ENCODE measurements around the gene KLF14.

DNA sequence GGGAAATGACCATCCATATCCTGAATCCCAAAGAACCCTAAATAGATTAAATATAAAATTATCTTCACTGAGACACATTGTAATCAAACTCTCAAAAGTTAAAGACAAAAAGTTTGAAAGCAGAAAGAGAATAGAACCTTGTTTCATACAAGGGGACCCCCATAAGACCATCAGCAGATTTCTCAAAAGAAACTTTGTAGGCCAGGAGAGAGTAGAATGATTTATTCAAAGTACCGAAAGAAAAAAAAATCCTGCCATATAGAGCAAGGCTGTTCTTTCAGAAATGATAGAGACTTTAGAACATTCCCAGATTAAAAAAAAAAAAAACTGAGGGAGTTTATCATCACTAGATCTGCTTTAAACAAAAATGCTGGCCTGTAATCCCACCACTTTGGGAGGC is 34.8 kb upstream of the KLF14 start:
- TF ChIP-seq, protein P1, sequence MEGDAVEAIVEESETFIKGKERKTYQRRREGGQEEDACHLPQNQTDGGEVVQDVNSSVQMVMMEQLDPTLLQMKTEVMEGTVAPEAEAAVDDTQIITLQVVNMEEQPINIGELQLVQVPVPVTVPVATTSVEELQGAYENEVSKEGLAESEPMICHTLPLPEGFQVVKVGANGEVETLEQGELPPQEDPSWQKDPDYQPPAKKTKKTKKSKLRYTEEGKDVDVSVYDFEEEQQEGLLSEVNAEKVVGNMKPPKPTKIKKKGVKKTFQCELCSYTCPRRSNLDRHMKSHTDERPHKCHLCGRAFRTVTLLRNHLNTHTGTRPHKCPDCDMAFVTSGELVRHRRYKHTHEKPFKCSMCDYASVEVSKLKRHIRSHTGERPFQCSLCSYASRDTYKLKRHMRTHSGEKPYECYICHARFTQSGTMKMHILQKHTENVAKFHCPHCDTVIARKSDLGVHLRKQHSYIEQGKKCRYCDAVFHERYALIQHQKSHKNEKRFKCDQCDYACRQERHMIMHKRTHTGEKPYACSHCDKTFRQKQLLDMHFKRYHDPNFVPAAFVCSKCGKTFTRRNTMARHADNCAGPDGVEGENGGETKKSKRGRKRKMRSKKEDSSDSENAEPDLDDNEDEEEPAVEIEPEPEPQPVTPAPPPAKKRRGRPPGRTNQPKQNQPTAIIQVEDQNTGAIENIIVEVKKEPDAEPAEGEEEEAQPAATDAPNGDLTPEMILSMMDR (conservative IDR thresholded peaks at IDR 0.05; ENCODE audit: low read length): no peak
- no peak for TF ChIP-seq EZH2phosphoT487 (IDR thresholded peaks at IDR 0.05; ENCODE audit: borderline replicate concordance)

Measured in Loucy (cell line).